B cell (primary cell): ENCODE results near the gene MAP3K7CL.

Source experiments
- CTCF ChIP-seq: fragments of 200-600 bp; IDR thresholded peaks from one replicate; pipeline ENCODE4 v1.8.0; 2022; ENCODE audit warnings: antibody characterized with exemption, mild to moderate bottlenecking
- EZH2 ChIP-seq: IDR thresholded peaks from 2 replicates; pipeline ENCODE4 v1.6.1; 2012; ENCODE audit warnings: borderline replicate concordance, low read depth, mild to moderate bottlenecking, moderate library complexity, low read length; ENCODE audit not compliant: insufficient read depth, poor library complexity, severe bottlenecking

GRCh38 chr21:29121759-29122158 lies 8.7 kb upstream of the MAP3K7CL start:
- TF ChIP-seq EZH2 (no peak), CTCF (no peak)
